Thymus (tissue), 14 donors: Measurements from ENCODE around the gene GRAMD1A. TPM values are rescaled to one million over a fixed set of nuclear protein-coding genes. Genes with fewer than 3 reads are reported as not detected.

Source experiments
- DNase-seq, 9 donors: peaks; one replicate each; pipeline ENCODE4 v3.0.0-alpha.2; 2013; ENCODE audit warnings: low spot score in 9 of 9, low read depth in 6 of 9, missing footprints in 1 of 9
- H3K27ac ChIP-seq, 2 donors: one replicate each; pipeline ENCODE4 v1.5.1; 2013; ENCODE audit warnings: control low read depth in 1 of 2, low read depth in 1 of 2, low read length in 1 of 2, mild to moderate bottlenecking in 1 of 2, moderate library complexity in 1 of 2
- H3K27me3 ChIP-seq, 2 donors: one replicate each; pipeline ENCODE4 v1.5.1; 2013; ENCODE audit warnings: low read length in 1 of 2; ENCODE audit not compliant: control insufficient read depth in 2 of 2, insufficient read depth in 1 of 2
- H3K36me3 ChIP-seq, 2 donors: one replicate each; pipeline ENCODE4 v1.5.1; 2013; ENCODE audit warnings: low read length in 1 of 2, mild to moderate bottlenecking in 1 of 2, moderate library complexity in 1 of 2; ENCODE audit not compliant: control insufficient read depth in 2 of 2, insufficient read depth in 2 of 2
- H3K4me1 ChIP-seq, 2 donors: one replicate each; pipeline ENCODE4 v1.5.1; 2013; ENCODE audit warnings: low read length in 2 of 2; ENCODE audit not compliant: control insufficient read depth in 2 of 2, insufficient read depth in 2 of 2
- H3K4me3 ChIP-seq, 2 donors: one replicate each; pipeline ENCODE4 v1.5.1; 2013; ENCODE audit warnings: low read length in 2 of 2, control low read depth in 1 of 2, mild to moderate bottlenecking in 1 of 2
- H3K9me3 ChIP-seq, 2 donors: one replicate each; pipeline ENCODE4 v1.5.1; 2013; ENCODE audit warnings: low read length in 1 of 2, mild to moderate bottlenecking in 1 of 2; ENCODE audit not compliant: control insufficient read depth in 2 of 2, insufficient read depth in 1 of 2
- WGBS: extraction: QIAGEN DNeasy Blood & Tissue Kit; methylation state at CpG from one replicate; pipeline ENCODE4 v1.1.7; 2013; 5-methylcytosine and 5-hydroxymethylcytosine counted together
- long read RNA-seq, 10 donors: transcript quantifications; one replicate each; lab custom pipeline, GENCODE V29; 2026
- polyA plus RNA-seq: library from polyadenylated mRNA; stranded (reverse); fragments of 200-250 nt; gene quantifications from one replicate; pipeline ENCODE4 v1.2.3, GENCODE V29; 2013
- total RNA-seq: library from RNA; stranded (reverse); fragments of 120-200 nt; gene quantifications from one replicate; pipeline ENCODE4 v1.2.4, GENCODE V29; 2013
- donor health status: healthy.

GRAMD1A gene
- total RNA-seq (18.7 TPM), polyA plus RNA-seq (51.9 TPM)
- long read RNA-seq, donor 1, result 0 reads
- long read RNA-seq, donor 2, partial matches to known transcripts, result 6 of 28 reads
- long read RNA-seq, donor 2, other reads (novel, unspliced or antisense), result 18 of 28 reads
- long read RNA-seq, donor 3, partial matches to known transcripts, result 0 of 6 reads
- long read RNA-seq, donor 3, other reads (novel, unspliced or antisense), result 0 of 6 reads
- long read RNA-seq, donor 4, partial matches to known transcripts, result 0 of 1 reads
- long read RNA-seq, donor 4, other reads (novel, unspliced or antisense), result 0 of 1 reads
- long read RNA-seq, donor 5, partial matches to known transcripts, result 14 of 31 reads
- long read RNA-seq, donor 5, other reads (novel, unspliced or antisense), result 13 of 31 reads
- long read RNA-seq, donor 6, partial matches to known transcripts, result 0 of 1 reads
- long read RNA-seq, donor 6, other reads (novel, unspliced or antisense), result 0 of 1 reads
- long read RNA-seq, donor 7, partial matches to known transcripts, result 0 of 1 reads
- long read RNA-seq, donor 7, other reads (novel, unspliced or antisense), result 0 of 1 reads
- long read RNA-seq, donor 8, result 0 reads
- long read RNA-seq, donor 9, result 0 reads
- long read RNA-seq, donor 10, partial matches to known transcripts, result 0 of 1 reads
- long read RNA-seq, donor 10, other reads (novel, unspliced or antisense), result 0 of 1 reads

- Histone ChIP-seq H3K27ac (peak within 1 kb of the TSS; percentile 87 to 97), H3K27me3 (no peaks in the 10 kb centered on the region), H3K9me3 (peaks cover 0 to 6% of the 10 kb centered on the region in 2 donors), H3K4me1 (peaks cover 39 to 76% of the 10 kb centered on the region in 2 donors), H3K4me3 (peak within 1 kb of the TSS; percentile 47 to 84), H3K36me3 (peaks cover under 1 to 8% of the 10 kb centered on the region in 2 donors)
- DNase-seq, result peak in 5 of 9 donors; percentile 62 to 85 (median 64)
- 9% methylated on average over 45 of the region's 45 CpGs for WGBS
Observed at GRCh38 chr19:34999498-35000337, at the start of gene GRAMD1A. Gene GRAMD1A, plus strand, starts transcription at chr19:35000323. Its CDS starts 156 bp downstream, at chr19:35000479.

DNA sequence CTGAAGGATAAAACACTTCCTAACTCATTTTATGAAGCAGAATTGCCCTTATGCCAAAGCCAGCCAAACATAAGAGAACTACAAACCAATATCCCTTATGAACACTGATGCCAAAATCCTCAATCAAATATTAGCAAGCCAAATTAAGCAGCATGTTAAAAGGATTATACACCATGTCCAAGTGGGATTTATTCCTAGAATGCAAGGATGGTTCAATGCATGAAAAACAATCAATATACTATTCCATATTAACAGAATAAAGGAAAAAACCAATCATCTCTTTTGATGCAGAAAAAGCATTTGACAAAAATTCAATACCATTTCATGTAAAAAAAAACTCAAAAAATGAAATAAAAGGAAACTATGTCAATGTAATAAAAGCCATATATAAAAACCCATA lies 47.0 kb upstream of the GRAMD1A start:
- Histone ChIP-seq H3K27ac (no peak overlapping the region), H3K4me3 (no peak overlapping the region), H3K4me1 (no peaks in the 10 kb centered on the region), H3K27me3 (no peaks in the 10 kb centered on the region), H3K36me3 (peaks cover 6 to 10% of the 10 kb centered on the region in 2 donors), H3K9me3 (peaks cover 16% of the 10 kb centered on the region in 2 donors)
- DNase-seq, result no peak

GRCh38 chr19:34957830-34958751 lies 42.0 kb upstream of the GRAMD1A start:
- no peak for DNase-seq
- peaks cover 38 to 55% of the 10 kb centered on the region in 2 donors for H3K9me3 ChIP-seq
- H3K27ac ChIP-seq, result no peak overlapping the region
- 96% methylated on average over 22 of the region's 22 CpGs for WGBS
- no peaks in the 10 kb centered on the region for H3K27me3 ChIP-seq
- no peak overlapping the region for H3K4me3 ChIP-seq
- H3K36me3 ChIP-seq, result peaks cover 27 to 45% of the 10 kb centered on the region in 2 donors
- H3K4me1 ChIP-seq, result peaks cover 10 to 11% of the 10 kb centered on the region in 2 donors

DNA sequence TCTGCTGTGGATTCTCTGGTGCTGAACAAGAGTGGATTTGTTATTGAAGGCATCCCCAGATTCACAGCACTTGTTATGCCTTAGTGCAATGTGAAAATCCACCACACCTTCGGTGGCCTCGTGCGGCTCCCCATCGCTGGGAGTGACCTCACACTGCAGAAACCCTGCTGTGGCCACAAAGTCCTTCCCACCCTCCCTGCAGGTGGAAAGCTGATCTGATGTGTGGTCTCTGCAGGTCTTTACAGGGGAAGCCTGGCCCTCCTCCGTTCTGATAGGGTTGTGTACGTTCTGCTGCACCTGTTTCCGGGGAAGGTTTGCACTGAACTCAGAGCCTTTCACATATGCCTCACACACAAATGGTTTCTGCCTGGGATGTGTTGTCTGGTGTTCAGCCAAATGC lies 41.1 kb upstream of the GRAMD1A start:
- Histone ChIP-seq H3K9me3 (peaks cover 38 to 55% of the 10 kb centered on the region in 2 donors), H3K27me3 (peaks cover 0 to 2% of the 10 kb centered on the region in 2 donors), H3K4me3 (no peak overlapping the region), H3K36me3 (peaks cover 27 to 45% of the 10 kb centered on the region in 2 donors), H3K27ac (no peak overlapping the region), H3K4me1 (peaks cover 11 to 14% of the 10 kb centered on the region in 2 donors)
- no peak for DNase-seq
- 90% methylated on average over 7 of the region's 7 CpGs for WGBS

DNA sequence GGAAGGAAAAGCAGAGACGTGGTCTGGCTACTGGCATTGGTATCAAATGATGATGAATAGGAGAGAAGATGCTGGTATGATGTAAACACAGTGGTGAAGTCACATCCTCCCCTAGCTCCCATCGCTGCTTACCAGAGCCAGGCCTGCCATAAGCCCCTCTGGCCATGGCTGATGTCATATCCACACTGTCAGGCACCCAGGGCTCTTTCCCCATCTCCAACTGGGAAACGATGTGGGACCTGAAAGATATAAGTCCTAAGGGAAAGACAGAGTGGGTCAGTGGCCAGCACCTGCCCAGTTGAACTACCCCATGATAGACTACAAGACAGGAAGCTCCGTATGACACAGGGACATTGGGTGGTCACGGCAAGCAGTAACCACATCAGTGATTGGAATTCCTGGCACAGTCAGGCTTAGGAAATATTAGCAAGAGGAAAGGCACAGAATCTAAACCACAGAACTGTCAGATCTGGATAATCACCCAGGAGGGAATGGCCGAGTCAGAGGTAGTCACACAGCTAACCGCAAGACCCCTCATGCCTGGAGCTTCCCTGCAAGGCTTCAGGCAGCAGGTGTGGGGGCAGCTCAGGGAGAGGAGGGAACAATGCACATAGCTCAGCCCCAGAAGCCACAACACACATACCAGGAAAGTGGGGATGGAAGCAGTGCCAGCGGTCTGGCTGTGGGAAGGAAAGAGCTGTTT lies 39.9 kb upstream of the GRAMD1A start:
- no peak for DNase-seq
- Histone ChIP-seq H3K9me3 (peaks cover 38 to 55% of the 10 kb centered on the region in 2 donors), H3K4me3 (no peak overlapping the region)

DNA sequence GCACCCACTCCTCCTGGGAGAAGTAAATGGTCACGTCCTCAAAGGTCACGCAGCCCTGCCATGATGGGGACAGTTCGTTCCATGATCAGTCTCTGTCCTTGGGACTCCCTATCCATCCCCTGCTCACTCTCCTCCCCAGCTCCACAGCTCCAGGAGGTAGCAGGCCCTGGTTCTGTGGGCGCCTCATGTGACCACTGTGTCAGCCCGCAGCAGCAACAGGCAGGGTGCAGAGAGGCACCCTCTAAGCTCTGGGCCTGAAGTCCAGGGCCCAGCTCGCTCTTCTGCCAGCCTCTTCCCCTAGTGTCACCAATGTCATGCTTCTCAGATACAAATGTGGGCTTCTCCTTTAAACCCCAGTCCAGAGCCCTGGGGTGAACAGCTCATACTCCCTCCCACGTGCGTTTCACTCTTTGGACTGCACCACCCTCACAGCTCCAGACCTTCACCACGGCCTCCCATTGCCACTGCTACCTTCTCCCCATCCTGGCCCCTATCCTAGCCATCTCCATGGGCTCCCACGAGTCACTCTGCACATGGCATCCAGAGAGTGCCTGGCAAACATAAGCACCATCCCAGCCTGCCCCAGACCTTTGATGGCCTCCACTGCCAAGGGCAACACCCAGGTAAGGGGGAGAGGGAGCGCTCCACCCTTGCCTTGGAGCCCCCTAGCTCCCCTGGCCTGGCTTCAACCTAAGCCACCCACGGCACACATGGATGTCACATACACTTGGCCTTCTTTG lies 39.0 kb upstream of the GRAMD1A start:
- H3K27me3 ChIP-seq, result peaks cover 0 to 5% of the 10 kb centered on the region in 2 donors
- peaks cover 11 to 17% of the 10 kb centered on the region in 2 donors for H3K4me1 ChIP-seq
- H3K9me3 ChIP-seq, result peaks cover 36 to 55% of the 10 kb centered on the region in 2 donors
- no peak overlapping the region for H3K4me3 ChIP-seq
- DNase-seq, result no peak
- H3K36me3 ChIP-seq, result peaks cover 27 to 45% of the 10 kb centered on the region in 2 donors
- H3K27ac ChIP-seq, result no peak overlapping the region
- 98% methylated on average over 12 of the region's 12 CpGs for WGBS

More for the DNA sequence above, 39.9 kb upstream of the GRAMD1A start:
- Histone ChIP-seq H3K4me1 (peaks cover 11 to 17% of the 10 kb centered on the region in 2 donors), H3K27ac (no peak overlapping the region), H3K36me3 (peaks cover 27 to 45% of the 10 kb centered on the region in 2 donors), H3K27me3 (peaks cover 0 to 5% of the 10 kb centered on the region in 2 donors)
- 97% methylated on average over 8 of the region's 8 CpGs for whole genome bisulfite sequencing

GRCh38 chr19:34961775-34962686 lies 38.1 kb upstream of the GRAMD1A start:
- peaks cover 11 to 17% of the 10 kb centered on the region in 2 donors for H3K4me1 ChIP-seq
- H3K4me3 ChIP-seq, result peak overlapping the region; percentile 79 to 92
- H3K9me3 ChIP-seq, result peaks cover 35 to 50% of the 10 kb centered on the region in 2 donors
- peaks cover 0 to 5% of the 10 kb centered on the region in 2 donors for H3K27me3 ChIP-seq
- H3K36me3 ChIP-seq, result peaks cover 27 to 45% of the 10 kb centered on the region in 2 donors
- peak in 2 of 9 donors; percentile 32 to 54 for DNase-seq
- peak overlapping the region in 1 of 2 donors; percentile 58 for H3K27ac ChIP-seq
- 86% methylated on average over 5 of the region's 5 CpGs for WGBS
